Parietal lobe (tissue), 1 donor: ENCODE data around the gene AKNA. TPM values are rescaled to one million over a fixed set of nuclear protein-coding genes. Genes with fewer than 3 reads are reported as not detected.

Experiments used
- total RNA-seq: library from RNA; depleted of rRNA; stranded (reverse); fragments of >200 nt; gene quantifications from one replicate; pipeline ENCODE4 v1.2.3, GENCODE V29; 2014

The AKNA gene
- total RNA-seq, result 16.3 TPM

GRCh38 chr9:114387680-114388356, at the start of gene AKNA:
Gene AKNA (minus strand): TSS chr9:114387982. CDS start chr9:114381333, 6,649 bp downstream.

DNA sequence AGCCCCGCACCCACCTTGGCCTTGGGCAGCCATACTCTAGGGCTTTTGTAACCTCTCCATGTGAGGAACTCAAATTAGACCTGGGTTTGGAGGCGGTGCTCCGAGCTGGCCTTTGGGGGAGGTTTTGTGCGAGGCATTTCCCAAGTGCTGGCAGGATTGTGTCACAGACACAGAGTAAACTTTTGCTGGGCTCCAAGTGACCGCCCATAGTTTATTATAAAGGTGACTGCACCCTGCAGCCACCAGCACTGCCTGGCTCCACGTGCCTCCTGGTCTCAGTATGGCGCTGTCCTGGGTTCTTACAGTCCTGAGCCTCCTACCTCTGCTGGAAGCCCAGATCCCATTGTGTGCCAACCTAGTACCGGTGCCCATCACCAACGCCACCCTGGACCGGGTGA, 58.2 kb downstream of the AKNA start, which contains the start of gene ORM2:
ORM2 (plus strand) TSS at position 245 of the 398 bp plus-strand sequence; CDS start at position 281, 36 bp downstream.

DNA sequence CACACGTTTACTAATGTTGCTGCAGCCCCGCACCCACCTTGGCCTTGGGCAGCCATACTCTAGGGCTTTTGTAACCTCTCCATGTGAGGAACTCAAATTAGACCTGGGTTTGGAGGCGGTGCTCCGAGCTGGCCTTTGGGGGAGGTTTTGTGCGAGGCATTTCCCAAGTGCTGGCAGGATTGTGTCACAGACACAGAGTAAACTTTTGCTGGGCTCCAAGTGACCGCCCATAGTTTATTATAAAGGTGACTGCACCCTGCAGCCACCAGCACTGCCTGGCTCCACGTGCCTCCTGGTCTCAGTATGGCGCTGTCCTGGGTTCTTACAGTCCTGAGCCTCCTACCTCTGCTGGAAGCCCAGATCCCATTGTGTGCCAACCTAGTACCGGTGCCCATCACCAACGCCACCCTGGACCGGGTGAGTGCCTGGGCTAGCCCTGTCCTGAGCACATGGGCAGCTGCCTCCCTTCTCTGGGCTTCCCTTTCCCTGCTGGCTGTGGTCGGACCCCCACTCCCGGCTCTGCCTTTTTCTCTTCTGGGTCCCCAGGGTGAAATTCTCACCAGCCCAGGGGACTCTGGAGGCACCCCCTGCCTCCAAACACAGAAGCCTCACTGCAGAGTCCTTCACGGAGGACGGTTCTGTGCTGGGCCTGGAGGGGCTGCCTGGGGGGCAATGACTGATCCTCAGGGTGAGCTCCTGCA, 64.8 kb downstream of the AKNA start, which contains the start of gene ORM1:
ORM1 (plus strand) TSS at position 268 of the 701 bp plus-strand sequence; CDS start at position 304, 36 bp downstream.

Other genes with a start within 250 kb of the AKNA start
- gene COL27A1, start 232.4 kb downstream of the AKNA start, total RNA-seq, result 2.5 TPM
- not detected for gene ORM1, start 64.9 kb downstream of the AKNA start, total RNA-seq
- not detected for gene ORM2, start 58.1 kb downstream of the AKNA start, total RNA-seq
- gene WHRN, start 117.5 kb upstream of the AKNA start, total RNA-seq, result 1.9 TPM
- 75.7 TPM for gene ATP6V1G1, start 199.8 kb upstream of the AKNA start, total RNA-seq
- gene TMEM268, start 223.3 kb upstream of the AKNA start, total RNA-seq, result 25.0 TPM